ENCODE measurements around the gene RSPH1.

Gene RSPH1

GRCh38 chr21:42445311-42445710 lies 50.7 kb downstream of the RSPH1 start:
- no peak for DNase-seq (ENCODE audit: low spot score)

- no peak for DNase-seq (ENCODE audit: low spot score)
These were observed 51.3 kb downstream of the RSPH1 start for GRCh38 chr21:42444745-42445059.

- no peak for DNase-seq (ENCODE audit: low spot score)
These were observed 51.9 kb downstream of the RSPH1 start for GRCh38 chr21:42443876-42444744.

GRCh38 chr21:42443181-42443785 lies 52.7 kb downstream of the RSPH1 start:
- DNase-seq (ENCODE audit: low spot score) = no peak

GRCh38 chr21:42441963-42442362 lies 54.1 kb downstream of the RSPH1 start:
- no peak for DNase-seq (ENCODE audit: low spot score)

GRCh38 chr21:42440187-42440792 lies 55.7 kb downstream of the RSPH1 start:
- DNase-seq (ENCODE audit: low spot score) = no peak

- peak; percentile 34 for DNase-seq (ENCODE audit: low spot score)
These were observed 56.5 kb downstream of the RSPH1 start for GRCh38 chr21:42439284-42440186.

GRCh38 chr21:42438316-42439205 lies 57.5 kb downstream of the RSPH1 start:
- no peak for DNase-seq (ENCODE audit: low spot score)

- no peak for DNase-seq (ENCODE audit: low spot score)
These were observed 58.2 kb downstream of the RSPH1 start for GRCh38 chr21:42437786-42438185.

GRCh38 chr21:42436914-42437313 lies 59.1 kb downstream of the RSPH1 start:
- DNase-seq (ENCODE audit: low spot score) = no peak

- no peak for DNase-seq (ENCODE audit: low spot score)
These were observed 60.2 kb downstream of the RSPH1 start for GRCh38 chr21:42435833-42436232.

- DNase-seq (ENCODE audit: low spot score) = no peak
These were observed 60.6 kb downstream of the RSPH1 start for GRCh38 chr21:42435401-42435800.

GRCh38 chr21:42434884-42435283 lies 61.1 kb downstream of the RSPH1 start:
- DNase-seq (ENCODE audit: low spot score) = no peak

GRCh38 chr21:42433946-42434551 lies 62.0 kb downstream of the RSPH1 start:
- DNase-seq (ENCODE audit: low spot score) = no peak

GRCh38 chr21:42432695-42433094 lies 63.3 kb downstream of the RSPH1 start:
- no peak for DNase-seq (ENCODE audit: low spot score)

- DNase-seq (ENCODE audit: low spot score) = no peak
These were observed 64.8 kb downstream of the RSPH1 start for GRCh38 chr21:42431196-42431595.

GRCh38 chr21:42430521-42430920 lies 65.5 kb downstream of the RSPH1 start:
- no peak for DNase-seq (ENCODE audit: low spot score)

GRCh38 chr21:42429856-42430255 lies 66.2 kb downstream of the RSPH1 start:
- no peak for DNase-seq (ENCODE audit: low spot score)

GRCh38 chr21:42429021-42429420 lies 67.0 kb downstream of the RSPH1 start:
- no peak for DNase-seq (ENCODE audit: low spot score)

GRCh38 chr21:42427809-42428419 lies 68.1 kb downstream of the RSPH1 start:
- DNase-seq (ENCODE audit: low spot score) = no peak

Data from CD4-positive, alpha-beta T cell treated with Interleukin-15 for 4 hours (primary cell).